ENCODE data around the gene KAT6B. TPM values are rescaled to one million over a fixed set of nuclear protein-coding genes. Genes with fewer than 3 reads are reported as not detected.

KAT6B gene
- total RNA-seq, 1 donor from 2014 or later, result 48.3 TPM

- Mint-ChIP-seq H3K36me3 (peaks cover 15% of the 10 kb centered on the region), H3K27me3 (no peaks in the 10 kb centered on the region), H3K4me1 (ENCODE audit: unreplicated experiment) (peaks cover 28% of the 10 kb centered on the region), H3K4me3 (no peak overlapping the region), H3K9me3 (no peaks in the 10 kb centered on the region), H3K27ac (no peak overlapping the region)
- DNase-seq (ENCODE audit: extremely low spot score, unreplicated experiment), result no peak
- TF ChIP-seq CTCF (conservative IDR thresholded peaks at IDR 0.05), result no peak
These were observed 187.1 kb downstream of the KAT6B start for GRCh38 chr10:75013522-75013921.

- Mint-ChIP-seq H3K4me3 (no peak overlapping the region), H3K36me3 (peaks cover 15% of the 10 kb centered on the region), H3K9me3 (no peaks in the 10 kb centered on the region), H3K4me1 (ENCODE audit: unreplicated experiment) (peaks cover 33% of the 10 kb centered on the region), H3K27me3 (no peaks in the 10 kb centered on the region), H3K27ac (no peak overlapping the region)
- DNase-seq (ENCODE audit: extremely low spot score, unreplicated experiment), result no peak
- no peak for TF ChIP-seq CTCF (conservative IDR thresholded peaks at IDR 0.05)
These were observed 188.3 kb downstream of the KAT6B start for GRCh38 chr10:75014516-75015230.

DNA sequence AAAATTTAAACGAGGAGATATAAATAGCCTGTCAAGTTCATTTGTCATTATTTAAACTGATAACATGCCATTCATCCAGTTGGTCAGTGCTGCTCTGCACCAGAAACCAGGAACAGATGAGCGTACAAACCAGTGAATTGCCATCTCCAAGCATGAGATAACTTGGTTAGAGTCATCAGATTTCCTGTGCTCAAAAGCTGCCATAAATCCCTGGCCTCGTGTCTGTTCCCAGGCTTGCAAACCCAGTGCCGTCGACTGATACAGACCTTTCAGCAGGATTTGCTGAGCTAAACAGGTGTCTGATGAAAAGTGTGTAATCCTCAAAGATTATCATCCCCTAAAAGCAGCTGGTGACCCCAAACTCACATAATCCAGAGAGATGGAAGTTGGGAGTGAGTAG, 189.0 kb downstream of the KAT6B start:
- Mint-ChIP-seq H3K27ac (no peak overlapping the region), H3K27me3 (no peaks in the 10 kb centered on the region), H3K36me3 (peaks cover 15% of the 10 kb centered on the region), H3K4me3 (no peak overlapping the region), H3K9me3 (no peaks in the 10 kb centered on the region), H3K4me1 (ENCODE audit: unreplicated experiment) (peaks cover 40% of the 10 kb centered on the region)
- TF ChIP-seq CTCF (conservative IDR thresholded peaks at IDR 0.05), result no peak
- DNase-seq (ENCODE audit: extremely low spot score, unreplicated experiment), result no peak

GRCh38 chr10:75016325-75016724, 189.9 kb downstream of the KAT6B start:
- Mint-ChIP-seq H3K9me3 (no peaks in the 10 kb centered on the region), H3K36me3 (peaks cover 20% of the 10 kb centered on the region), H3K4me3 (no peak overlapping the region), H3K27me3 (no peaks in the 10 kb centered on the region), H3K4me1 (ENCODE audit: unreplicated experiment) (peaks cover 44% of the 10 kb centered on the region), H3K27ac (no peak overlapping the region)
- no peak for DNase-seq (ENCODE audit: extremely low spot score, unreplicated experiment)
- no peak for TF ChIP-seq CTCF (conservative IDR thresholded peaks at IDR 0.05)

GRCh38 chr10:75018251-75018650, 191.9 kb downstream of the KAT6B start:
- peaks cover 53% of the 10 kb centered on the region for H3K4me1 Mint-ChIP-seq (ENCODE audit: unreplicated experiment)

More at GRCh38 chr10:75018251-75018650, 191.9 kb downstream of the KAT6B start:
- no peak for TF ChIP-seq CTCF (conservative IDR thresholded peaks at IDR 0.05)
- H3K9me3 Mint-ChIP-seq, result no peaks in the 10 kb centered on the region
- H3K36me3 Mint-ChIP-seq, result peaks cover 28% of the 10 kb centered on the region
- no peak for DNase-seq (ENCODE audit: extremely low spot score, unreplicated experiment)
- H3K4me3 Mint-ChIP-seq, result no peak overlapping the region
- no peaks in the 10 kb centered on the region for H3K27me3 Mint-ChIP-seq
- no peak overlapping the region for H3K27ac Mint-ChIP-seq
